Endodermal cell (in vitro differentiated cells): ENCODE results near the gene LARP6. TPM values are rescaled to one million over a fixed set of nuclear protein-coding genes. Genes with fewer than 3 reads are reported as not detected.

Experiments used
- DNase-seq: peaks from one replicate; pipeline ENCODE4 v3.0.0-alpha.2; 2017
- H3K27ac ChIP-seq: 2 replicates; pipeline ENCODE4 v1.5.1; 2013; ENCODE audit warnings: mild to moderate bottlenecking, low read depth, low read length, moderate library complexity
- H3K27me3 ChIP-seq: 2 replicates; pipeline ENCODE4 v1.6.1; 2013; ENCODE audit warnings: mild to moderate bottlenecking, low read length, moderate library complexity; ENCODE audit not compliant: insufficient read depth, control insufficient read depth, poor library complexity, severe bottlenecking
- H3K36me3 ChIP-seq: 2 replicates; pipeline ENCODE4 v1.7.0; 2013; ENCODE audit warnings: mild to moderate bottlenecking, low read length, moderate library complexity; ENCODE audit not compliant: control insufficient read depth, insufficient read depth
- H3K4me1 ChIP-seq: one replicate; pipeline ENCODE4 v1.7.0; 2013; ENCODE audit warnings: low read length; ENCODE audit not compliant: control insufficient read depth, insufficient read depth
- H3K4me3 ChIP-seq: 2 replicates; pipeline ENCODE4 v1.5.1; 2013; ENCODE audit warnings: mild to moderate bottlenecking, low read length, moderate library complexity
- H3K9ac ChIP-seq: 2 replicates; pipeline ENCODE4 v1.6.1; 2013; ENCODE audit warnings: mild to moderate bottlenecking, low read length, moderate library complexity; ENCODE audit not compliant: poor library complexity, severe bottlenecking; ENCODE audit errors: extremely low read depth
- H3K9me3 ChIP-seq: 2 replicates; pipeline ENCODE4 v1.6.1; 2013; ENCODE audit warnings: mild to moderate bottlenecking, low read length, moderate library complexity; ENCODE audit not compliant: control insufficient read depth
- H3K27ac Mint-ChIP-seq: 2 replicates; pipeline ENCODE4 v1.8.0; 2020; ENCODE audit warnings: mixed read lengths
- H3K27me3 Mint-ChIP-seq: 2 replicates; pipeline ENCODE4 v1.8.0; 2021; ENCODE audit warnings: mild to moderate bottlenecking, mixed read lengths; ENCODE audit not compliant: insufficient read depth
- H3K36me3 Mint-ChIP-seq: 2 replicates; pipeline ENCODE4 v1.8.0; 2020; ENCODE audit warnings: low read depth, mixed read lengths
- H3K4me1 Mint-ChIP-seq: 2 replicates; pipeline ENCODE4 v1.8.0; 2020; ENCODE audit warnings: mixed read lengths
- H3K4me3 Mint-ChIP-seq: 2 replicates; pipeline ENCODE4 v1.8.0; 2020; ENCODE audit warnings: mild to moderate bottlenecking, moderate library complexity, mixed read lengths
- H3K9me3 Mint-ChIP-seq: 2 replicates; pipeline ENCODE4 v1.8.0; 2020; ENCODE audit warnings: mild to moderate bottlenecking, mixed read lengths
- CTCF ChIP-seq: fragments of 200-600 bp; sonication (generic); conservative IDR thresholded peaks from 2 replicates; pipeline ENCODE4 v1.5.0; 2021; ENCODE audit warnings: antibody characterized with exemption, mild to moderate bottlenecking
- WGBS, 2 experiments: methylation state at CpG; one replicate each; pipeline versions ENCODE4 v1.1.5 to v1.1.7; 2013; ENCODE audit warnings: missing lambda C conversion rate in 2 of 2, mixed read lengths in 1 of 2; ENCODE audit not compliant: insufficient coverage in 1 of 2, insufficient read length in 1 of 2; 5-methylcytosine and 5-hydroxymethylcytosine counted together
- total RNA-seq, 2 donors: library from RNA; stranded (reverse); fragmentation: NEBNext Ultra II Directional in 1 of 2; extraction: Animal tissue kit (Norgen Biotek cat#: 25700) in 1 of 2; gene quantifications; 2 replicates in 1 of 2; 3 replicates in 1 of 2; pipeline ENCODE4 v1.2.1, GENCODE V29; 2021

Gene LARP6
- total RNA-seq, 2 donors from 2014 or later: 24.0 to 24.9 TPM

GRCh38 chr15:70856884-70857561 is 3.1 kb upstream of the LARP6 start:
- H3K36me3 ChIP-seq: no peaks in the 10 kb centered on the region
- H3K27ac Mint-ChIP-seq: no peak overlapping the region
- H3K36me3 Mint-ChIP-seq: no peaks in the 10 kb centered on the region
- H3K9me3 ChIP-seq: no peaks in the 10 kb centered on the region
- H3K27ac ChIP-seq: no peak overlapping the region
- peaks cover 15% of the 10 kb centered on the region for H3K4me1 Mint-ChIP-seq
- no peaks in the 10 kb centered on the region for H3K4me1 ChIP-seq
- no peak overlapping the region for H3K9ac ChIP-seq
- H3K9me3 Mint-ChIP-seq: no peaks in the 10 kb centered on the region
- 93 to 97% methylated on average over 5 of the region's 5 CpGs for WGBS, 2 experiments
- H3K4me3 ChIP-seq: no peak overlapping the region
- no peaks in the 10 kb centered on the region for H3K27me3 ChIP-seq
- peaks cover 8% of the 10 kb centered on the region for H3K27me3 Mint-ChIP-seq
- no peak for TF ChIP-seq CTCF
- no peak for DNase-seq
- H3K4me3 Mint-ChIP-seq: no peak overlapping the region

- 86 to 88% methylated on average over 4 to 6 of the region's 7 CpGs for WGBS, 2 experiments
- H3K27me3 Mint-ChIP-seq: peaks cover 8% of the 10 kb centered on the region
- peaks cover 15% of the 10 kb centered on the region for H3K4me1 Mint-ChIP-seq
- Histone ChIP-seq H3K4me3 (no peak overlapping the region), H3K27ac (no peak overlapping the region), H3K4me1 (no peaks in the 10 kb centered on the region), H3K27me3 (no peaks in the 10 kb centered on the region), H3K9ac (no peak overlapping the region), H3K36me3 (peaks cover 4% of the 10 kb centered on the region), H3K9me3 (no peaks in the 10 kb centered on the region)
- no peak for TF ChIP-seq CTCF
- no peak for DNase-seq
- H3K4me3 Mint-ChIP-seq: no peak overlapping the region
- H3K27ac Mint-ChIP-seq: no peak overlapping the region
- no peaks in the 10 kb centered on the region for H3K9me3 Mint-ChIP-seq
- peaks cover 6% of the 10 kb centered on the region for H3K36me3 Mint-ChIP-seq
Measured at GRCh38 chr15:70856177-70856883, 2.4 kb upstream of the LARP6 start.

GRCh38 chr15:70855764-70856163 is 1.8 kb upstream of the LARP6 start:
- Histone ChIP-seq H3K27ac (no peak overlapping the region), H3K27me3 (no peaks in the 10 kb centered on the region), H3K9ac (no peak overlapping the region), H3K36me3 (peaks cover 9% of the 10 kb centered on the region), H3K4me1 (no peaks in the 10 kb centered on the region), H3K9me3 (no peaks in the 10 kb centered on the region), H3K4me3 (no peak overlapping the region)
- H3K27ac Mint-ChIP-seq: no peak overlapping the region
- no peak for DNase-seq
- no peak overlapping the region for H3K4me3 Mint-ChIP-seq
- no peak for TF ChIP-seq CTCF
- peaks cover 8% of the 10 kb centered on the region for H3K27me3 Mint-ChIP-seq
- no peaks in the 10 kb centered on the region for H3K9me3 Mint-ChIP-seq
- peaks cover 10% of the 10 kb centered on the region for H3K36me3 Mint-ChIP-seq
- H3K4me1 Mint-ChIP-seq: peaks cover 15% of the 10 kb centered on the region
- 85 to 94% methylated on average over 2 of the region's 2 CpGs for WGBS, 2 experiments
